ENCODE results near the gene RBMS1.

The RBMS1 gene

DNA sequence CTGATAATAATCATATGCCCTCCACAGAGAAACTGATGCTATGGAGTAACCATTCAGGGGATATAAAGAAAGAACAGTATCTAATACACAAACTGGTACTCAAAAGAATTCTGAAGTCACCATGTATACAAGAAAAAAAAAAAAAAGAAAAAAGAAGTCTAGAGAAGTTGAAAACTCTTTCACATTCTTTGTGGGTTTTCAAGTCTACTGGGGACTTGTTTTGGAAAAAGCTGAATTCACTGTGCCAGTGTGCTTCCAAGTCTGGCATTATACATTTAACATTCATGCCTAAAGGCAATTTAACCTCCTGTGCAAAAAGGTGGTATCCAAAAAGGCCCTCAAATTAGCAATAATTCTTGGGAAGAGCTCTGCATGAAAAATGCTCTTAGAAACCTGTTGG lies 198.7 kb downstream of the RBMS1 start:
- DNase-seq: no peak

DNA sequence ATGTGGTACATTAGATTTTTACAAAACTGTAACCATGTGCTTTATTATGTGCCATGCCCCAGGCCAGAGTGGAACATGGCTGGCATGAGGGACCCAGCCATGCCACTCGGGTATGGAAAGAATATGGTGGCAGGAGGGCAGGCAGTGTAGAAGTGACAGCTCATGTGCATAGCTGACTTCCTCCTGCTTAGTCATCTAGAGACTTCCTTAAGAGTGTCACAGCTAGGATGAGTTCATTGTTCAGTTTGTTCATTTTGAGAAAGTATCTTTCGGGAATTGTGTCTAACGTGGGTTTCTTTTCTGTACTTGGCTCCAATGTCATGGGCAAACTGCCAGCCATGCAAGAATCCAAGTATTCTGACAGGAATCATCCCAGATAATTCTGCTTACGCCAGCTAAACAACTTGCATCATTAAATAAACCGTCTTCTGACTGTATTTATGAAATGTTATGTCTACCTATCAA lies 199.2 kb downstream of the RBMS1 start:
- DNase-seq: no peak

DNA sequence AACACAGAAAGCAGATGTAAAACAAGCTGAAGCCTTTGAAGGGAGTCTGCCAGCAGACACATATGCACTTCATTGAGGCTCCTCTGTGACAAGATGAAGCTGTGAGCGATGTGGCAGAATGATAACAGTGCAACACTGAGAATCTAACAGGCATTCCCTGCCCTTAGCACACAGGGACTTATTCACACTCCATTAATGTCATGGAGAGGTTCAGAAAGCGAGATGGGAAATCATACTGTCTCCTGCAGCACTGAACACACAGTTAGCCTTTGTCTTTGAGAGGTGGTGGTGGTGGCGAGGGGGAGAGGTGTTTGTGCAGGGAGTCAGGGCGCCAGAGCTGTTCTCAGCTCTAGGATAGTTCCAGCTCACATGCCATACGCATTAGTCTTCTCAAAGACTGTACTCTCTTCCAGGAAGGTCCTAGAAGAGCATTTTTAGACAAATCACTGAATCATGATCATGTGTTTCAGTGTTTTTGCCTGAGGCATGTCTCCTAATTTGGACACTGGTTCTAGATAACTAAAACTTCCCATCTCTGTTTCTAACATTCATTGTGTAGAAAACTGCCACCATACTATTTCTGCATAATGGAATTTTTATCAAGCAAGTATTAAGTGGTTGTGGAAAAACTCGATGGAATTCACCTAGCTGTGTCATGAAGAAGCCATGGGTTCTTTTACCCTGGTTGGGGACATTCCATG lies 200.1 kb downstream of the RBMS1 start:
- DNase-seq: no peak

DNA sequence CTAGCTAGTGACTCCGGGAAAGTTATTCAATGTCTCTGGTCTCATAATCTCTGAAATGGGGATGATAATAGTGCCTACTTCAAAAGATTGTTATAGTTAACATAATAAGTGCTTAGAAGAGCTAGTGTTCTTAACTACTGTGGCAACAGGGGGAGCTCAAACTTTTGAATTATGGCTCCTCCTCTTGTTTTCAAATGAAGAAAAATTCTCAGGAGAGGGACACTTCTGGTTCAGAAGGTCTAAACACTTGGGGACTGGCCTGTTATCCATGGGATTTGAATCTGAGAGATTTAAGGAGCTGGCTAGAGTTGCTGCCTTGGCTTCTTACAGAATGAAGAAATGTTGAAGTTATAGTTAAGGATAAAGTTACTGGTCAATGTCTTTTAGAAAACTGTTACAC lies 201.4 kb downstream of the RBMS1 start:
- DNase-seq: no peak

- no peak for DNase-seq
These were observed 202.2 kb downstream of the RBMS1 start for GRCh38 chr2:160291382-160291781.

- DNase-seq: no peak
These were observed 203.0 kb downstream of the RBMS1 start for GRCh38 chr2:160290598-160290997.

DNA sequence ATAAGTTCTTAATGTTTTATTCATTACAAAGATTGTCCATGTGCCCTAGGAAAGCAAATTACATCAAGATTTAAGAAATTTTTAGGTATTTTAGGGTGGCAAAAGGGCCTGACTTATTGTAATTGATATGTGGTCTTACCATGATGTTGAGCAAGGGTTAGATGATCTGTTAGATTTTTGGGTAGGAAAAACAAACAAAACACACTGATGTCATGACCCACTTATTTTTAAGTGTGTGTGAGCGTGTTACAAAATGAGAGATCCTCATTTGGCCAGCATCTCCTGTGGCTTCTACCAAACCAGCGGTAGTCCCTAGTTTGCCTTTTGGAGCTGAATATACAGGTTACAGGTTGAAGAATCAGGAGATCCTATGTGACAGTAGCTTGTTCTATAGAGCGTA lies 203.8 kb downstream of the RBMS1 start:
- DNase-seq: no peak

- no peak for DNase-seq
These were observed 204.5 kb downstream of the RBMS1 start for GRCh38 chr2:160289126-160289525.

- DNase-seq: no peak
These were observed 205.3 kb downstream of the RBMS1 start for GRCh38 chr2:160288324-160288723.

GRCh38 chr2:160287476-160287875 lies 206.1 kb downstream of the RBMS1 start:
- no peak for DNase-seq

- no peak for DNase-seq
These were observed 207.1 kb downstream of the RBMS1 start for GRCh38 chr2:160286551-160286950.

- DNase-seq: no peak
These were observed 209.9 kb downstream of the RBMS1 start for GRCh38 chr2:160283675-160284074.

- DNase-seq: no peak
These were observed 211.5 kb downstream of the RBMS1 start for GRCh38 chr2:160282063-160282580.

DNA sequence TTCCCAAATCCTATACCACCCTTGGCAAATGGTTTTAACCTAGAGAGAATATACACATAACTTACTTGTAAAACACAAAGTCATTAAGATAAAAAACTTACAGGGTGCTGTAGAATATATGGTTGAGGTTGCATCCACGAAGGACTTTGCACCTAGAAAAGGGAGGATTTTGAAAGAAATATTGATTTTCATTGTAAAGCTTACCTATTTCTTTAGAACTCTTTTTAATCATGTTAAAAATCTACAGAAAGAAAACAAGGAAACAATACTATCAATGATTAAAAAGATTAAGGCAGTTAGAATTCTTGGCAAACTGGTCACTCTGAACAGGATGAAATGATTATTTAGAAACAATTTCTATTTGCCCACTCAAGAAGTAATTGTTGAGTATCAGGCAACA lies 212.4 kb downstream of the RBMS1 start:
- DNase-seq: no peak

- peak; percentile 22 for DNase-seq
These were observed 213.7 kb downstream of the RBMS1 start for GRCh38 chr2:160279813-160280465.

- DNase-seq: no peak
These were observed 214.8 kb downstream of the RBMS1 start for GRCh38 chr2:160278879-160279177.

DNA sequence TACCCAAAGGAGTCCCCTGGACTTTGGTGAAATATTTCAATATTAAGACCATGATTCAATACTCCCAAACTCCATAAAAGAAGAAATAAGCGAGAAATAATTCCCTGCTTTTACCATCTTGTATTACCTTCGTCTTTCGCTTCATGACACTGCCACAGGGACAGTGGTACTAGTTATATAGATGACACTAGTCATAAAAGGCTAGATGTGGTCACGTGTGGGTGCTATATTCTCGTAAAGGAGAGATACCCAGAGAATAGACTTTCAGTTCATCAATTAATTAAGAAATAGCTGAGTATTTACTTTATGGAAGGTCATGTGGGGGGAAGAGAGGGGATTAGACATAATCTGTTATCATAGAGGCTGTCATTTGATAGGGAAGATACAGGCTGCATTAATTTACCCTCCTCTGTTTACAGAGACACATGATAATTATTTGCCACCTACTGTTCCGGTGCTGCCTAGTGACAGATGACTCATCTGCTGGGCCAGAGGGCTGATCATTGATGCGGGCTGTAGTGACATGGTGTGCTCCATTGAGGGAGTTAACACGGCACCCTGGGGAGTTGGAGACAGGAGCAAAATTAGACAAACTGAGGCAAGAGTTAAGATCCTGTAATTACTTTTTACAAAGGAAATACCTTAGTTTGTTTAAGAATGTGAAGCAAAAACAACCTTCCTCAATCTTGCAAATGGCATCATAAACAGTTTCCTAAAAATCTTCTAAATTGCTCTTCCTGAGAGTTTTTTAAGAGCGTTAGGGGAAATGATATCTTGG lies 215.3 kb downstream of the RBMS1 start:
- no peak for DNase-seq

DNA sequence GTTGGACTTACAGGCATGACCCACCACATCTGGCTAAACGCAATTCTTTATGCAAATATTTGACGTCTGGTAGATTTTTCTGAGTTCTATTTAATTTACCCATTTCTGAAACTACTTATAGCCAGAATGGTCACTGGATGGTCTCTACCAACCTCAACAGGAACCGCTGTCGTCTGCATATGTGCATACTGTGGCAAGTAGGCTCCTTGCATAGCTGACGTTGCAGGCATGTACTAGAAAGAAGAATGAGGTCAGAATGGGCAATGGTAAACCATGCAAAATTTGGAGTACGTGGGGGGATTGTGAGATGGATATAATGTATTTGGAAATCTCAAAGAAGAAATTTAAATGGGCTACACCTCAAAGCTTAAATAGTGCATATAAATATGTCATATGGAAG lies 216.5 kb downstream of the RBMS1 start:
- DNase-seq: no peak

- no peak for DNase-seq
These were observed 218.0 kb downstream of the RBMS1 start for GRCh38 chr2:160275656-160276055.

DNA sequence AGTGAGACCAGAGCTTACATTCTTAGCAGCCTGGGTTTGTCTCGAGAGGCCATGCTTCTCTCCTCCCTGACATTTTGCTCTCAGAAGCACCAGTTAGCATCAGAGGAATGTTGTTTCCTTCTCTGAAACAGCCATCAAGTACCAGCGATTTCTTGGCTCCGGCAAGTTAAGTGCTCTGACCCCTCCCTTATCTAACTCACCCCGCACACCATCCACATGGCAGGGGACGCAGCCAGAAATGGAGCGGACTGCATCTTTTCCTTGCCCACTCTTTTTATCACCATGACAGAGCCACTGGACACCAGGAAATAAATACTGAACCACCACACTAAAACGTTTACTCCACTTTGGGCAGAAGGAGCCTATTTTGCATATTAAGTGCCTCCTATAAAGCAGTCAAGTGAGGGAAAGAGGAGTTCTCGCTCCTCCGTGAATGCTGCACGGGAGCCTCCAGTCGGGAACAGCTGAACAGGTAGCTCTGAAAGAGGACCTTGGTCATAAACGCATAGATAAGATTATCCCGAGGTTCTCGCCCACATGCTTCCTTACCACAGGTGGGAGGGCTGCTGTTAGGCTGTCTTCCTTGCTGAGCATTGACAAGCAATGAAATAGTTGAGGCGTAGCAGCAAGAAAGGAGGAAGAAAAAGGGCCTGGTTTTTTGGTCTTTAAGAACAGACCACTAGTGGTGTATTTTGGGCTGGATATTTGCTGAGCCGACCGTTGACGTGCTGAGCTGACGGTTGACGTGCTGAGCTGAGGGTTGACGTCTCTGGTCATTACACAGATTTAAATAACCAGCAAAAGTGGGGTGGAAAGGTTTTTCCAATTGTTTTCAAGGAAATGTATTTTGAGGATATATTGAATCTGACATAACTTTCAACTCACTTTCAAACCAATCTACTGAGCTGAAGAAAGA lies 222.2 kb downstream of the RBMS1 start:
- no peak for DNase-seq

GRCh38 chr2:160270571-160271113 lies 223.0 kb downstream of the RBMS1 start:
- no peak for DNase-seq

- DNase-seq: peak; percentile 66
These were observed 223.6 kb downstream of the RBMS1 start for GRCh38 chr2:160269803-160270570.
